Liver (tissue), 9 donors: ENCODE measurements around the gene FRMD4A. TPM values are rescaled to one million over a fixed set of nuclear protein-coding genes. Genes with fewer than 3 reads are reported as not detected.

ENCODE experiments used
- DNase-seq: peaks from one replicate; pipeline ENCODE4 v3.0.0-alpha.2; 2017; ENCODE audit warnings: low spot score
- H3K27ac ChIP-seq, 2 donors: one replicate each; pipeline ENCODE4 v1.7.0; 2013; ENCODE audit warnings: inconsistent platforms in 2 of 2, low read length in 2 of 2, control low read depth in 1 of 2, low read depth in 1 of 2, mild to moderate bottlenecking in 1 of 2
- H3K27me3 ChIP-seq, 4 donors: one replicate each; pipeline versions ENCODE4 v1.6.1 to v1.7.0; 2013; ENCODE audit warnings: low read length in 3 of 4, inconsistent platforms in 1 of 4, mild to moderate bottlenecking in 1 of 4, moderate library complexity in 1 of 4; ENCODE audit not compliant: control insufficient read depth in 4 of 4, insufficient read depth in 4 of 4
- H3K36me3 ChIP-seq, 4 donors: one replicate each; pipeline versions ENCODE4 v1.6.1 to v1.7.0; 2013; ENCODE audit warnings: low read length in 3 of 4, mild to moderate bottlenecking in 3 of 4, low read depth in 1 of 4, moderate library complexity in 1 of 4; ENCODE audit not compliant: control insufficient read depth in 4 of 4, insufficient read depth in 3 of 4
- H3K4me1 ChIP-seq, 4 donors: one replicate each; pipeline versions ENCODE4 v1.6.1 to v1.7.0; 2013; ENCODE audit warnings: low read length in 3 of 4, mild to moderate bottlenecking in 3 of 4, moderate library complexity in 1 of 4; ENCODE audit not compliant: control insufficient read depth in 4 of 4, insufficient read depth in 4 of 4
- H3K4me3 ChIP-seq, 3 donors: one replicate each; pipeline versions ENCODE4 v1.6.1 to v1.7.0; 2013; ENCODE audit warnings: low read length in 3 of 3, control low read depth in 1 of 3, low read depth in 1 of 3, mild to moderate bottlenecking in 1 of 3
- H3K9ac ChIP-seq, 2 donors: one replicate each; pipeline ENCODE4 v1.7.0; 2013; ENCODE audit warnings: low read length in 2 of 2, mild to moderate bottlenecking in 2 of 2, moderate library complexity in 2 of 2, control low read depth in 1 of 2, low read depth in 1 of 2
- H3K9me3 ChIP-seq, 4 donors: one replicate each; pipeline versions ENCODE4 v1.6.1 to v1.7.0; 2013; ENCODE audit warnings: low read length in 3 of 4; ENCODE audit not compliant: control insufficient read depth in 4 of 4
- ATF3 ChIP-seq: IDR thresholded peaks from 2 replicates; pipeline ENCODE4 v1.6.1; 2016; ENCODE audit warnings: antibody characterized with exemption
- CTCF ChIP-seq: fragments of 150-350 bp; IDR thresholded peaks from 2 replicates; pipeline ENCODE4 v1.5.1; 2017; ENCODE audit warnings: improper control_type of control experiment, low read depth, low read length; ENCODE audit not compliant: missing input control
- EGR1 ChIP-seq, 2 donors: IDR thresholded peaks; 2 replicates each; pipeline ENCODE4 v1.6.1; 2016 to 2018; ENCODE audit warnings: antibody characterized with exemption in 2 of 2, low read depth in 2 of 2
- FOXA1 ChIP-seq: IDR thresholded peaks from 2 replicates; pipeline ENCODE4 v1.6.1; 2016; ENCODE audit warnings: antibody characterized with exemption
- FOXA2 ChIP-seq: IDR thresholded peaks from 2 replicates; pipeline ENCODE4 v1.6.1; 2016; ENCODE audit warnings: antibody characterized with exemption
- GABPA ChIP-seq, 2 donors: IDR thresholded peaks in 1 of 2; conservative IDR thresholded peaks in 1 of 2; 2 replicates each; pipeline ENCODE4 v1.6.1; 2016; ENCODE audit warnings: antibody characterized with exemption in 2 of 2, mild to moderate bottlenecking in 1 of 2, moderate library complexity in 1 of 2
- HNF4A ChIP-seq, 2 donors: conservative IDR thresholded peaks; 2 replicates each; pipeline ENCODE4 v1.6.1; 2016; ENCODE audit warnings: antibody characterized with exemption in 2 of 2, mild to moderate bottlenecking in 2 of 2
- HNF4G ChIP-seq: IDR thresholded peaks from 2 replicates; pipeline ENCODE4 v1.6.1; 2016; ENCODE audit warnings: antibody characterized with exemption
- JUND ChIP-seq, 2 donors: IDR thresholded peaks; 2 replicates each; pipeline ENCODE4 v1.6.1; 2016; ENCODE audit warnings: antibody characterized with exemption in 2 of 2
- MAX ChIP-seq: IDR thresholded peaks from 2 replicates; pipeline ENCODE4 v1.6.1; 2016; ENCODE audit warnings: antibody characterized with exemption
- NR2F2 ChIP-seq: IDR thresholded peaks from 2 replicates; pipeline ENCODE4 v1.6.1; 2016; ENCODE audit warnings: antibody characterized with exemption
- RAD21 ChIP-seq, 2 donors: IDR thresholded peaks; 2 replicates each; pipeline ENCODE4 v1.6.1; 2016; ENCODE audit warnings: antibody characterized with exemption in 2 of 2, mild to moderate bottlenecking in 2 of 2
- REST ChIP-seq: IDR thresholded peaks from 2 replicates; pipeline ENCODE4 v1.6.1; 2016; ENCODE audit warnings: antibody characterized with exemption, mild to moderate bottlenecking
- RXRA ChIP-seq, 2 donors: IDR thresholded peaks; 2 replicates each; pipeline ENCODE4 v1.6.1; 2017 to 2018; ENCODE audit warnings: antibody characterized with exemption in 2 of 2, mild to moderate bottlenecking in 1 of 2
- SP1 ChIP-seq: IDR thresholded peaks from 2 replicates; pipeline ENCODE4 v1.6.1; 2018; ENCODE audit warnings: antibody characterized with exemption, mild to moderate bottlenecking
- TAF1 ChIP-seq: conservative IDR thresholded peaks from 2 replicates; pipeline ENCODE4 v1.6.1; 2016; ENCODE audit warnings: antibody characterized with exemption, mild to moderate bottlenecking
- YY1 ChIP-seq: IDR thresholded peaks from 2 replicates; pipeline ENCODE4 v1.6.1; 2016; ENCODE audit warnings: antibody characterized with exemption, mild to moderate bottlenecking
- ZBTB33 ChIP-seq: IDR thresholded peaks from 2 replicates; pipeline ENCODE4 v1.6.1; 2016; ENCODE audit warnings: antibody characterized with exemption
- WGBS: extraction: QIAGEN DNeasy Blood & Tissue Kit; methylation state at CpG from one replicate; pipeline ENCODE4 v1.1.7; 2013; 5-methylcytosine and 5-hydroxymethylcytosine counted together
- polyA plus RNA-seq, 2 donors: library from polyadenylated mRNA; stranded (reverse) in 1 of 2; unstranded in 1 of 2; fragments of 200-250 nt in 1 of 2; fragments of >200 nt in 1 of 2; fragmentation: Nextera tagmentation in 1 of 2; extraction: Ambion mirVana in 1 of 2; gene quantifications; one replicate each; pipeline versions ENCODE4 v1.2.1 to v1.2.3, GENCODE V29; 2013 to 2015
- total RNA-seq, 2 donors: library from RNA; depleted of rRNA; stranded (reverse); fragments of >200 nt; gene quantifications; one replicate each; pipeline ENCODE4 v1.2.3, GENCODE V29; 2014
- donor health status: healthy.
- donor health status: healthy.
- donor health status: healthy.
- donor health status: healthy.
- donor health status: healthy.

Gene FRMD4A
- total and polyA plus RNA-seq, 4 donors: 8.2 to 34.3 (median 13.1) TPM

- TF ChIP-seq FOXA1 (no peak), NR2F2 (no peak), ZBTB33 (no peak), FOXA2 (no peak), YY1 (no peak), MAX (no peak), JUND (IDR thresholded peaks at IDR 0.05) (no peak), EGR1 (IDR thresholded peaks at IDR 0.05; ENCODE audit: low read depth in 2 of 2) (no peak), CTCF (no peak), HNF4G (no peak), ATF3 (no peak), TAF1 (no peak), RAD21 (IDR thresholded peaks at IDR 0.05) (no peak), GABPA (IDR thresholded peaks at IDR 0.05 in 1 of 2, conservative IDR thresholded peaks at IDR 0.05 in 1 of 2) (no peak), REST (no peak), SP1 (no peak), RXRA (IDR thresholded peaks at IDR 0.05) (no peak), HNF4A (conservative IDR thresholded peaks at IDR 0.05) (no peak)
- Histone ChIP-seq H3K4me1 (no peaks in the 10 kb centered on the region), H3K4me3 (no peak overlapping the region), H3K36me3 (peaks cover 0 to 7% (median 3%) of the 10 kb centered on the region in 4 donors), H3K27ac (no peak overlapping the region), H3K27me3 (no peaks in the 10 kb centered on the region), H3K9me3 (no peaks in the 10 kb centered on the region), H3K9ac (no peak overlapping the region)
- no peak for DNase-seq
- 85% methylated on average over 8 of the region's 8 CpGs for whole genome bisulfite sequencing
Observed at GRCh38 chr10:13731799-13732198, 598.9 kb downstream of the FRMD4A start.
